IPS-20b (cell line): Measurements from ENCODE around the gene TTC16.
"Not testable (repeated sequence)": the region's sequence is repeated elsewhere in the genome, so short reads cannot be mapped to it uniquely, and the experiment has no call there.

Experiments
- H3K27ac ChIP-seq: one replicate; pipeline ENCODE4 v1.5.1; 2013; ENCODE audit warnings: low read length
- H3K27me3 ChIP-seq: 2 replicates; pipeline ENCODE4 v1.6.1; 2013; ENCODE audit warnings: mild to moderate bottlenecking, low read length, inconsistent platforms; ENCODE audit not compliant: insufficient read depth
- H3K36me3 ChIP-seq: 2 replicates; pipeline ENCODE4 v1.6.1; 2013; ENCODE audit warnings: low read depth, mild to moderate bottlenecking, inconsistent platforms, low read length, moderate library complexity; ENCODE audit not compliant: insufficient read depth
- H3K4me1 ChIP-seq: 2 replicates; pipeline ENCODE4 v1.6.1; 2013; ENCODE audit warnings: mild to moderate bottlenecking, control low read depth, inconsistent platforms, low read length, moderate library complexity; ENCODE audit not compliant: insufficient read depth
- H3K4me3 ChIP-seq: 2 replicates; pipeline ENCODE4 v1.5.1; 2013; ENCODE audit warnings: mild to moderate bottlenecking, low read length, inconsistent platforms
- H3K9ac ChIP-seq: 2 replicates; pipeline ENCODE4 v1.6.1; 2013; ENCODE audit warnings: low read depth, mild to moderate bottlenecking, inconsistent platforms, low read length, moderate library complexity
- H3K9me3 ChIP-seq: 2 replicates; pipeline ENCODE4 v1.6.1; 2013; ENCODE audit warnings: mild to moderate bottlenecking, low read depth, low read length, inconsistent platforms; ENCODE audit not compliant: insufficient read depth

The TTC16 gene

DNA sequence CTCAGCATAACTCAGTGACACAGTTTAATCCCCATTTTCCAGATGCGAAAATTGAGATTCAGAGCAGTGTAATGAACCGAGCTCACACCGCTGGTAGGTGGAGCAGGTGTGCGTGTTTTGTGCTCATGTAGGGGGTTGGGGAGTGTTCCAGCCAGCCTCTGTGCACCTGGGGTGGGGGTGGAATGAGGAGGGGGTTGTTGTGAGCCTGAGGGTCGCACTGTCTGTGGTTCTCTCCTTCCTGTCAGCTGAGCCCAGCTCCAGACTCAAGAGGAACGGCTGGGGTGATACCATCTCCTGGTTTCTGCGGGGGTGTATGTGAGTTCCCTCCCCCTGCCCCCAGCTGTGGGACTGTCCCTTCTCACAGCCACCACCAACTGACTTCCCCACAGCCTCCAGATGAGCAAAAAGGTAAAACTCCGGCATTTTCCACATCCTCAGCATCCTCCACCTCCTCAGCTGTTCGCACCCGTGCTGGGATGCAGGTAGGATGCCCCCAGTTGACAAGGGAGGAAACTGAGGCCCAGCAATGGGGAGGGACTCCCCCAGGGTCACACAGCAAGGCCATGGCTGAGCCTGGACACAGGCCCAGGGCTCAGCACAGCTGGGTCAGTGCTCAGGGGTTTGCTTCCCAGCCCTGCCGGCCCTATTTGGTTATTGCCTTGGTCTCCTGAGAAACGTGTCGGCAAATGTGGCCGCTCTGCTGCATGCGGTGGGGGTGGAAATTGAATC is 60.5 kb downstream of the TTC16 start:
- H3K9me3 ChIP-seq: no peaks in the 10 kb centered on the region
- no peaks in the 10 kb centered on the region for H3K36me3 ChIP-seq
- peak overlapping the region; percentile 45; the same call in 1 of the 2 replicates for H3K9ac ChIP-seq
- H3K27me3 ChIP-seq: no peaks in the 10 kb centered on the region
- peaks cover 7% of the 10 kb centered on the region; the same call in 1 of the 2 replicates for H3K4me1 ChIP-seq
- H3K4me3 ChIP-seq: no peak overlapping the region
- no peak overlapping the region for H3K27ac ChIP-seq

DNA sequence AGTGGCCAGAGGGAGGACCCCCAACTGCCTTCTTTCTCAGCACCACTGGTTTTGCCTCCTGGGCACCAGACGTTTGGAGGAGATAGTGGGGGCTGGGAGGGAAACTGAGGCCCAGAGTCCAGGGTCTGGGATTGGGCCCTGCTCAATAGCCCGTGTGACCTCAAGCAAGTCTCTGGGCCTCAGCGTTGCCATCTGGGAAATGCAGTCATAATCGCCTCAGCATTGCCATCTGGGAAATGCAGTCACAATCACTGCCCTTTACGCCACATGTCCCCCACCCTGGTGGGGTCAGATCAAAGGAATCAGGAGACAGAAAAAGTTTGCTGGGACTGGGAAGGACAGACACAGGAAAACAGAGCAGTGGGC is 61.0 kb downstream of the TTC16 start:
- no peak overlapping the region for H3K4me3 ChIP-seq
- peaks cover 7% of the 10 kb centered on the region; the same call in 1 of the 2 replicates for H3K4me1 ChIP-seq
- no peaks in the 10 kb centered on the region for H3K36me3 ChIP-seq
- peak overlapping the region; percentile 45; the same call in 1 of the 2 replicates for H3K9ac ChIP-seq
- no peaks in the 10 kb centered on the region for H3K27me3 ChIP-seq
- H3K27ac ChIP-seq: no peak overlapping the region
- H3K9me3 ChIP-seq: no peaks in the 10 kb centered on the region

- Histone ChIP-seq H3K27ac (no peak overlapping the region), H3K27me3 (no peaks in the 10 kb centered on the region), H3K4me3 (no peak overlapping the region), H3K9me3 (no peaks in the 10 kb centered on the region), H3K36me3 (no peaks in the 10 kb centered on the region), H3K9ac (no peak overlapping the region), H3K4me1 (peaks cover 7% of the 10 kb centered on the region; the same call in 1 of the 2 replicates)
These were observed 61.6 kb downstream of the TTC16 start for GRCh38 chr9:127777368-127777980.

DNA sequence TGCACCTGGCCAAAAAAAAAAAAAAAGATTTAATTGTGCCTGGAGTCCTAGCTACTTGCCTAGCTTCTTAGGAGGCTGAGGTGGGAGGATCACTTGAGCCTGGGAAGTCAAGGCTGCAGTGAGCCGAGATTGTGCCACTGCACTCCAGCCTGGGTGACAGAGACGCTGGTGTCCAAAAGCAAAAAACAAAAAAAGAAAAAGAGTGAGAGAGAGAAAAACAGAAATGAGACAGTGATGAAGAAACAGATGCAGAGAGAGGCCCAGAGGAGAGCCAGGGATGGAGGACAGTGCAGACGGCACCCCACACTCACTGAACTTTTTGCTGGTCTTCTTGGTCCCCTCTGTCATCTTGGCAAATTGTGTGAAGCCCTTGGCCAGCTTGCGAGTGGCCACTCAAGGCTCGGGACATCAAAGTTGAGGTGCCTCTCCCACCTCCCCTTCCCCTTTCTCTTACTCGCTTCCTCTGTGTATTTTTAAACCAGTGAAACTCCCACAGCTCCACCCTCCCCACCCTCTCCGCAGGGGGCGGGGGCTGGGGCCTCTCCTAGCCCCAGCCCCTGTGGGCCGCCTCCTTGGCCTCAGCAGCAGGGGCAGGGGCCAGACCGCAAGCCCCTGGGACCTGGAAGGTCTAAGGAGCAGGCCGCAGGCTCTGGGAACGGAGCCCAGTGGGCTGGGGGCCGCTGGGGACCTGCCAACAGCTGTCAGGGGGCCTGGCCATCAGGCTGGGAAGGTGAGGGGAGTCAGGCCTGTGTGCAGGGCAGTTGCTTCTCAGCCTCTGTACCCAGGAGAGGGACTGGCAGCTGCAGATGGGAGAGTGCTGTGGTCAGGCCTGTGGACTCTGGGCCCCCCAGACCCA is 62.6 kb downstream of the TTC16 start, which contains the start of gene SH2D3C:
TSS of gene SH2D3C (minus strand) at position 387 of the 856 bp plus-strand sequence. CDS start at position 348, 39 bp downstream.
- no peak within 1 kb of the TSS for H3K4me3 ChIP-seq
- H3K36me3 ChIP-seq: no peaks in the 10 kb centered on the region
- H3K9ac ChIP-seq: no peak within 1 kb of the TSS
- no peaks in the 10 kb centered on the region for H3K27me3 ChIP-seq
- peaks cover 7% of the 10 kb centered on the region; the same call in 1 of the 2 replicates for H3K4me1 ChIP-seq
- no peaks in the 10 kb centered on the region for H3K9me3 ChIP-seq
- H3K27ac ChIP-seq: no peak within 1 kb of the TSS

DNA sequence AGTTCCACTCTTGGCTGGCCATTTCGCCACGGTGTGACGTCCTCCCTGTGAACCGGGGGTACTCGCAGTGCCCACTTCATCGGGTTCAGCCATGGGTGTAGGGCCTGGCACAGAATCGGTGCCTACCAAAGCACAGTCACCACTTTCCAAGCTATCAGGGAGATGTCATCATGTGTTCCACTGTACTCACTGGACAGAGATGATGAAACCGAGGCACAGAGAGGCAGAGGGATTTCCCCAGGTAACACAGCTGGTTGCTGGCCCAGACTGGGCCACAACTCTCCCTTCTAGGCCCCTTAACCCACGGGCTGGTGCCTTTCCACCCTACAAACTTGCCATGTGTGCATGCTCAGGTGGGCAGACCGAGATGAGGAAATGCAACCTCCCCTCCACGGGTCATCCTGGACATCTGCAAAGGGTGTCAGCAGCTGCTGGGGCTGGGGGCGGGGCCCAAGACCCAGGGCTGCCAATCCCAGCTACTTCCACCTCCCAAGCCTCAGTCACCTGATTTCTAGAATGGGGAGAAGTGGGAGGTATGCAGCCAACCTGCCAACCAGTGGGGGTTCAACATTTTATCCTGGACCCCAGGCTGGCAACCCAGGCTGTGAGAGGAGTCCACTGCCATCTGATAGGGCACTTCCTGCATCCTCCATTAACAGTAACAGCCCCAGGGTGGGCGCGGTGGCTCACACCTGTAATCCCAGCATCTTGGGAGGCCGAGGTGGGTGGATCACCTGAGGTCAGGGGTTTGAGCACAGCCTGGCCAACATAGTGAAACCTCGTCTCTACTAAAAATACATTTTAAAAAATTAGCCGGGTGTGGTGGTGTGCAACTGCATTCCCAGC is 63.5 kb downstream of the TTC16 start:
- peaks cover 7% of the 10 kb centered on the region; the same call in 1 of the 2 replicates for H3K4me1 ChIP-seq
- H3K9me3 ChIP-seq: no peaks in the 10 kb centered on the region
- H3K4me3 ChIP-seq: no peak overlapping the region
- H3K36me3 ChIP-seq: no peaks in the 10 kb centered on the region
- H3K27ac ChIP-seq: no peak overlapping the region
- H3K27me3 ChIP-seq: no peaks in the 10 kb centered on the region
- H3K9ac ChIP-seq: no peak overlapping the region

GRCh38 chr9:127780126-127780885 is 64.4 kb downstream of the TTC16 start:
- Histone ChIP-seq H3K36me3 (no peaks in the 10 kb centered on the region), H3K9ac (no peak overlapping the region), H3K27me3 (no peaks in the 10 kb centered on the region), H3K27ac (no peak overlapping the region), H3K4me1 (peaks cover 7% of the 10 kb centered on the region; the same call in 1 of the 2 replicates), H3K4me3 (no peak overlapping the region), H3K9me3 (no peaks in the 10 kb centered on the region)

DNA sequence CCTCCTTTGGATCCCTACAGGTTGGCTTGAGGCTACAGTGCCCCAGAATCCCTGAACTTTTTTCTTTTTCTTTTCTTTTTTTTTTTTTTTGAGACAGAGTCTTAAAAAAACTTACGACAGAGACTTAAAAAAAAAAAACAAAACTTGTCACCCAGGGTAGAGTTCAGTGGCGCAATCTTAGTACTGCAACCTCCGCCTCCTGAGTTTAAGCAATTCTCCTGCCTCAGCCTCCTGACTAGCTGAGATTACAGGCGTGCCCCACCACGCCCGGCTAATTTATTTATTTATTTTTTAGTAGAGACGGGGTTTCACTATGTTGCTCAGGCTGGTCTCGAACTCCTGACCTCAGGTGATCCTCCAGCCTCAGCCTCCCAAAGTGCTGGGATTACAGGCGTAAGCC is 65.0 kb downstream of the TTC16 start:
- H3K27ac ChIP-seq, H3K4me1 ChIP-seq, H3K4me3 ChIP-seq, H3K9ac ChIP-seq, H3K27me3 ChIP-seq, H3K36me3 ChIP-seq, H3K9me3 ChIP-seq: not testable (repeated sequence)
